HG03039 (cell line): ENCODE measurements around the gene TKTL1.
A peak's percentile ranks its signal among the peaks of the same experiment; 100 is the strongest.

Source experiments
- ATAC-seq: cut with Tn5 transposase; IDR thresholded peaks from one replicate; pipeline ENCODE4 v1.9.1; 2021; ENCODE audit warnings: mild to moderate bottlenecking, moderate library complexity; ENCODE audit not compliant: unreplicated experiment

TKTL1 gene

GRCh38 chrX:154374313-154375155 lies 78.9 kb downstream of the TKTL1 start, which contains the start of gene FLNA:
FLNA (minus strand) TSS chrX:154374634; CDS start chrX:154371245, 3,389 bp downstream.
- ATAC-seq: no peak

GRCh38 chrX:154375156-154375504 lies 79.5 kb downstream of the TKTL1 start:
- no peak for ATAC-seq

- no peak for ATAC-seq
These were observed 81.2 kb downstream of the TKTL1 start for GRCh38 chrX:154376774-154377173.

- no peak for ATAC-seq
These were observed 82.6 kb downstream of the TKTL1 start for GRCh38 chrX:154378059-154378798.

GRCh38 chrX:154378799-154379568 lies 83.4 kb downstream of the TKTL1 start, which contains the start of gene EMD:
EMD (plus strand) TSS chrX:154379295; CDS start chrX:154379485, 190 bp downstream.
- peak; percentile 79 for ATAC-seq

GRCh38 chrX:154379569-154379951 lies 84.0 kb downstream of the TKTL1 start:
- ATAC-seq: no peak
